Ishikawa (cell line): Measurements from ENCODE around the gene RNF144B.

ENCODE experiments used
- CEBPB ChIP-seq: IDR thresholded peaks from 2 replicates; pipeline ENCODE4 v1.6.1; 2012
- CREB1 ChIP-seq: IDR thresholded peaks from 2 replicates; pipeline ENCODE4 v1.6.1; 2012; ENCODE audit warnings: low read depth
- EGR1 ChIP-seq: IDR thresholded peaks from 2 replicates; pipeline ENCODE4 v1.6.1; 2012
- EP300 ChIP-seq: IDR thresholded peaks from 2 replicates; pipeline ENCODE4 v1.6.1; 2012; ENCODE audit warnings: borderline replicate concordance
- FOXM1 ChIP-seq: IDR thresholded peaks from 2 replicates; pipeline ENCODE4 v1.6.1; 2012; ENCODE audit warnings: low read depth, borderline replicate concordance
- NFIC ChIP-seq: IDR thresholded peaks from 2 replicates; pipeline ENCODE4 v1.6.1; 2012
- RAD21 ChIP-seq: IDR thresholded peaks from 2 replicates; pipeline ENCODE4 v1.6.1; 2012; ENCODE audit warnings: low read depth
- TAF1 ChIP-seq: IDR thresholded peaks from 2 replicates; pipeline ENCODE4 v1.6.1; 2012; ENCODE audit warnings: low read depth, mild to moderate bottlenecking
- TCF12 ChIP-seq: IDR thresholded peaks from 2 replicates; pipeline ENCODE4 v1.6.1; 2012; ENCODE audit warnings: low read depth
- TEAD4 ChIP-seq: IDR thresholded peaks from 2 replicates; pipeline ENCODE4 v1.6.1; 2012
- ZBTB7A ChIP-seq: IDR thresholded peaks from 2 replicates; pipeline ENCODE4 v1.6.1; 2012; ENCODE audit warnings: low read depth
- TF ChIP-seq, protein P1 (sequence below): IDR thresholded peaks from 2 replicates; pipeline ENCODE4 v1.6.1; 2012
- TF ChIP-seq, protein P2 (sequence below): IDR thresholded peaks from 2 replicates; pipeline ENCODE4 v1.6.1; 2012; ENCODE audit warnings: low read depth, mild to moderate bottlenecking

DNA sequence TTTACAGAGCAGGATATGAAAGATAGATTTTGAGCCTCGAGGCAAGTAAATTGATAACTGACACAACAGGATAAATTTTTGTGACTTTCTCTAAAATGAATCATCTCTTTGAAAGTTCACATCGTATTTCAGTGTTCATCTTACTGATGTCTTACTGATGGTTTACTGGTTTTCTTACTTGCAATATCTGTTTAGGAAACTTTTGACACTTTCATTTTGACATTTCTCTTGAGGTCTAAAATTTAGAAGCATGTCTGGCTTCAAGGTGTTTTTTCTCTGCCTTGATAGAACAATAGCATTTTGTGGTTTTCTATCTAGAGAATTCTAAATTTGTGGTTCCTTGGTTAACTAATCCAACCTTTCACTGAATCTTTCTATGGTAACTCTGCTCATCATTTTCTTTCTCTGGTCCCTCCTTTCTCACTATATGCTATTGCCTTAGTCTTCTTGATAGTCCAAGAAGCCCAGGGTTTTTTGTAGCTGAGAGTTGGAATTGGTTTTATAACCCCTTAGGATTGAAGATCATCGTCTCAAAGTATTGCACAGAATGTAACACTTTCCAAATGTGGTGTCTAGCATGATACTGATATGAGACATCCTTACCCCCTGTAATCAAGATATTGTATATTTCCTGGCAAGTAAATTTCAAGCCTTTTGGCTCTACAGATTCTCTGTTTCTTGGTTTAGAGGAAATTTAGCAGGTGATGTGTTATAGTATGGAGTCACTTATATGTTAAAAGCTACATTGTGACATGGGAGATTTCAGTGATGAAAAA is 98.7 kb downstream of the RNF144B start:
- no peak for TF ChIP-seq TEAD4
- TF ChIP-seq EP300, result no peak
- TF ChIP-seq CREB1, result no peak
- TF ChIP-seq TAF1, result no peak
- TF ChIP-seq, protein P1, sequence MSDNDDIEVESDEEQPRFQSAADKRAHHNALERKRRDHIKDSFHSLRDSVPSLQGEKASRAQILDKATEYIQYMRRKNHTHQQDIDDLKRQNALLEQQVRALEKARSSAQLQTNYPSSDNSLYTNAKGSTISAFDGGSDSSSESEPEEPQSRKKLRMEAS, result no peak
- TF ChIP-seq RAD21, result no peak
- TF ChIP-seq FOXM1, result no peak
- TF ChIP-seq NFIC, result no peak
- TF ChIP-seq, protein P2, sequence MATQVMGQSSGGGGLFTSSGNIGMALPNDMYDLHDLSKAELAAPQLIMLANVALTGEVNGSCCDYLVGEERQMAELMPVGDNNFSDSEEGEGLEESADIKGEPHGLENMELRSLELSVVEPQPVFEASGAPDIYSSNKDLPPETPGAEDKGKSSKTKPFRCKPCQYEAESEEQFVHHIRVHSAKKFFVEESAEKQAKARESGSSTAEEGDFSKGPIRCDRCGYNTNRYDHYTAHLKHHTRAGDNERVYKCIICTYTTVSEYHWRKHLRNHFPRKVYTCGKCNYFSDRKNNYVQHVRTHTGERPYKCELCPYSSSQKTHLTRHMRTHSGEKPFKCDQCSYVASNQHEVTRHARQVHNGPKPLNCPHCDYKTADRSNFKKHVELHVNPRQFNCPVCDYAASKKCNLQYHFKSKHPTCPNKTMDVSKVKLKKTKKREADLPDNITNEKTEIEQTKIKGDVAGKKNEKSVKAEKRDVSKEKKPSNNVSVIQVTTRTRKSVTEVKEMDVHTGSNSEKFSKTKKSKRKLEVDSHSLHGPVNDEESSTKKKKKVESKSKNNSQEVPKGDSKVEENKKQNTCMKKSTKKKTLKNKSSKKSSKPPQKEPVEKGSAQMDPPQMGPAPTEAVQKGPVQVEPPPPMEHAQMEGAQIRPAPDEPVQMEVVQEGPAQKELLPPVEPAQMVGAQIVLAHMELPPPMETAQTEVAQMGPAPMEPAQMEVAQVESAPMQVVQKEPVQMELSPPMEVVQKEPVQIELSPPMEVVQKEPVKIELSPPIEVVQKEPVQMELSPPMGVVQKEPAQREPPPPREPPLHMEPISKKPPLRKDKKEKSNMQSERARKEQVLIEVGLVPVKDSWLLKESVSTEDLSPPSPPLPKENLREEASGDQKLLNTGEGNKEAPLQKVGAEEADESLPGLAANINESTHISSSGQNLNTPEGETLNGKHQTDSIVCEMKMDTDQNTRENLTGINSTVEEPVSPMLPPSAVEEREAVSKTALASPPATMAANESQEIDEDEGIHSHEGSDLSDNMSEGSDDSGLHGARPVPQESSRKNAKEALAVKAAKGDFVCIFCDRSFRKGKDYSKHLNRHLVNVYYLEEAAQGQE, result no peak
- no peak for TF ChIP-seq EGR1
- TF ChIP-seq CEBPB, result no peak
- TF ChIP-seq TCF12, result no peak
- no peak for TF ChIP-seq ZBTB7A
